SU-DHL-6 (cell line): ENCODE data around the gene ZNF175.

ENCODE experiments used
- EZH2phosphoT487 ChIP-seq: fragments of 200-600 bp; sonication (generic), shearing (Covaris generic); conservative IDR thresholded peaks from 2 replicates; pipeline ENCODE4 v1.6.1; 2018; ENCODE audit warnings: mild to moderate bottlenecking, antibody characterized with exemption, low read length, moderate library complexity, mixed read lengths
- TF ChIP-seq, protein P1 (sequence below): fragments of 200-600 bp; sonication (generic); IDR thresholded peaks from one replicate; pipeline ENCODE4 v1.5.1; 2017; ENCODE audit warnings: antibody characterized with exemption, mild to moderate bottlenecking, low read length, moderate library complexity; ENCODE audit not compliant: insufficient read depth, poor library complexity, severe bottlenecking

DNA sequence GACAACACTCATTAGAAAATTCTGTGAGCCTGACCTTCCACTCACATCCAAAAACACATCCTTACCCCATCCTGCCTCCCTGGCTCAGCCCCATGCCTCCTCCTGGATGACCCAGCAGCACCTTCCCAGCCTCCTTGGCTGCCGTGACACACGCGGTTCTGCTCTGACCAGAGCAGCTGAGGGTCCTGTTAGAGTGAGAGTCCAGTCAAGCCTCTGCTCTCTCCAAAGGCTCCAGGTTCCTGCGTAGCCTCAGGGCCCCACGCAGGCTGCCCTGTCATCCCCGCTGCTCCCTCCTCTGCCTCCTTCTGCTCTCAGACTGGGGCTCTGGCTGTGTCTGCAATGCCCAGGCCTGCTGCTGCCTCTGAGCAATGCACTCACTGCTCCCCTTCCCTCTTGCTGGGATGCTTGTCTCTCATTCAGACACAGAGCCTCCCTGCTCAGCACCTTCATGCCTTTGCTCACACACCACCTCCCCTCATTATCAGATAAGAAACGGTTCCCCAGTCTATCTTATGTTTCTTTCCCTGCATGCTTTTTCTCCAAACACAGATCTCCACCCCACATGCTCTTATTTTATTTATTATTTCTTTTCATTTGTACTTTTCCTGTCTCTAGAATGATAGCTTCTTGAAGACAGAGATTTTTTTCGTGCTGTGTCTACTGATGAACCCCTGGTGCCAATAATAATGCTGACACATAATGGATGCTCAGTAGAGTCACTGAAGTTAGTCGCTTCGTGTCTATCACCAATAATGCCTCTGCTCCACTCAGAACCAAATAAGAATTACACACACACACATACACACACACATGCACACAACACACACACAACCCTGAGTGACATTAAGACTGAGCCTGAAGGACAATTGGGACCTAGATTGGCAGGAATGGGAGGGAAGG is 29.4 kb upstream of the ZNF175 start:
- TF ChIP-seq, protein P1, sequence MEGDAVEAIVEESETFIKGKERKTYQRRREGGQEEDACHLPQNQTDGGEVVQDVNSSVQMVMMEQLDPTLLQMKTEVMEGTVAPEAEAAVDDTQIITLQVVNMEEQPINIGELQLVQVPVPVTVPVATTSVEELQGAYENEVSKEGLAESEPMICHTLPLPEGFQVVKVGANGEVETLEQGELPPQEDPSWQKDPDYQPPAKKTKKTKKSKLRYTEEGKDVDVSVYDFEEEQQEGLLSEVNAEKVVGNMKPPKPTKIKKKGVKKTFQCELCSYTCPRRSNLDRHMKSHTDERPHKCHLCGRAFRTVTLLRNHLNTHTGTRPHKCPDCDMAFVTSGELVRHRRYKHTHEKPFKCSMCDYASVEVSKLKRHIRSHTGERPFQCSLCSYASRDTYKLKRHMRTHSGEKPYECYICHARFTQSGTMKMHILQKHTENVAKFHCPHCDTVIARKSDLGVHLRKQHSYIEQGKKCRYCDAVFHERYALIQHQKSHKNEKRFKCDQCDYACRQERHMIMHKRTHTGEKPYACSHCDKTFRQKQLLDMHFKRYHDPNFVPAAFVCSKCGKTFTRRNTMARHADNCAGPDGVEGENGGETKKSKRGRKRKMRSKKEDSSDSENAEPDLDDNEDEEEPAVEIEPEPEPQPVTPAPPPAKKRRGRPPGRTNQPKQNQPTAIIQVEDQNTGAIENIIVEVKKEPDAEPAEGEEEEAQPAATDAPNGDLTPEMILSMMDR = no peak
- TF ChIP-seq EZH2phosphoT487 = no peak
